Forelimb muscle (tissue), 1 donor: ENCODE results near the gene STOML3. TPM values are rescaled to one million over a fixed set of nuclear protein-coding genes. Genes with fewer than 3 reads are reported as not detected.
"Not testable (repeated sequence)": the region's sequence is repeated elsewhere in the genome, so short reads cannot be mapped to it uniquely, and the experiment has no call there.

Experiments used
- DNase-seq: peaks from one replicate; pipeline ENCODE4 v3.0.0-alpha.2; 2013; ENCODE audit warnings: low read depth
- polyA plus RNA-seq: library from polyadenylated mRNA; unstranded; fragments of 120-200 nt; gene quantifications from one replicate; pipeline ENCODE4 v1.2.1, GENCODE V29; 2013; ENCODE audit not compliant: insufficient read length

The STOML3 gene
- polyA plus RNA-seq: not detected

GRCh38 chr13:38990693-38991092 is at the start of gene STOML3:
Gene STOML3, minus strand, starts transcription at chr13:38990831. Its CDS starts 110 bp downstream, at chr13:38990721.
- DNase-seq: no peak

GRCh38 chr13:39040206-39040605 is 49.6 kb upstream of the STOML3 start:
- DNase-seq: no peak

GRCh38 chr13:39039041-39039440 is 48.4 kb upstream of the STOML3 start:
- no peak for DNase-seq

- no peak for DNase-seq
These were observed 48.0 kb upstream of the STOML3 start for GRCh38 chr13:39038569-39039030.

- DNase-seq: peak; percentile 84
These were observed 47.4 kb upstream of the STOML3 start, which contains the start of the genes NHLRC3 and PROSER1 for GRCh38 chr13:39037880-39038568. Gene NHLRC3, plus strand, starts transcription at chr13:39038456. Its CDS starts 184 bp downstream, at chr13:39038640. Gene PROSER1, minus strand, starts transcription at chr13:39038089. Its CDS starts 847 bp downstream, at chr13:39037242.

GRCh38 chr13:39037410-39037879 is 46.8 kb upstream of the STOML3 start:
- DNase-seq: no peak

GRCh38 chr13:39036212-39036611 is 45.6 kb upstream of the STOML3 start:
- DNase-seq: no peak

GRCh38 chr13:39035799-39036198 is 45.2 kb upstream of the STOML3 start:
- no peak for DNase-seq

- no peak for DNase-seq
These were observed 44.6 kb upstream of the STOML3 start for GRCh38 chr13:39035204-39035603.

- DNase-seq: no peak
These were observed 43.5 kb upstream of the STOML3 start for GRCh38 chr13:39034085-39034484.

- DNase-seq: no peak
These were observed 41.5 kb upstream of the STOML3 start for GRCh38 chr13:39032150-39032549.

- DNase-seq: no peak
These were observed 34.8 kb upstream of the STOML3 start for GRCh38 chr13:39025433-39025839.

GRCh38 chr13:39023761-39024160 is 33.1 kb upstream of the STOML3 start:
- no peak for DNase-seq

- DNase-seq: no peak
These were observed 32.7 kb upstream of the STOML3 start for GRCh38 chr13:39023316-39023715.

GRCh38 chr13:39020853-39021462 is 30.3 kb upstream of the STOML3 start:
- no peak for DNase-seq

GRCh38 chr13:39016787-39017186 is 26.2 kb upstream of the STOML3 start:
- no peak for DNase-seq

GRCh38 chr13:39016087-39016486 is 25.5 kb upstream of the STOML3 start:
- DNase-seq: no peak

- no peak for DNase-seq
These were observed 22.8 kb upstream of the STOML3 start for GRCh38 chr13:39013462-39013861.

GRCh38 chr13:39012608-39013007 is 22.0 kb upstream of the STOML3 start:
- no peak for DNase-seq

- DNase-seq: not testable (repeated sequence)
These were observed 15.9 kb upstream of the STOML3 start for GRCh38 chr13:39006371-39007111.

GRCh38 chr13:38998739-38999138 is 8.1 kb upstream of the STOML3 start:
- DNase-seq: no peak

- DNase-seq: no peak
These were observed 2.8 kb upstream of the STOML3 start for GRCh38 chr13:38993381-38993780.
